GM12865 (cell line): ENCODE data around the gene TPSB2.

Experiments used
- DNase-seq: peaks from one replicate; pipeline ENCODE4 v3.0.0; 2010; ENCODE audit warnings: low read depth
- H3K4me3 ChIP-seq: 2 replicates; pipeline ENCODE4 v1.5.1; 2011; ENCODE audit warnings: mild to moderate bottlenecking, low read depth, low read length, control low read depth
- TF ChIP-seq, protein P1 (sequence below): IDR thresholded peaks from 2 replicates; pipeline ENCODE4 v1.5.1; 2011; ENCODE audit warnings: low read length, control low read depth, low read depth, inconsistent platforms; ENCODE audit not compliant: insufficient read depth; ENCODE audit errors: missing control alignments

The TPSB2 gene

DNA sequence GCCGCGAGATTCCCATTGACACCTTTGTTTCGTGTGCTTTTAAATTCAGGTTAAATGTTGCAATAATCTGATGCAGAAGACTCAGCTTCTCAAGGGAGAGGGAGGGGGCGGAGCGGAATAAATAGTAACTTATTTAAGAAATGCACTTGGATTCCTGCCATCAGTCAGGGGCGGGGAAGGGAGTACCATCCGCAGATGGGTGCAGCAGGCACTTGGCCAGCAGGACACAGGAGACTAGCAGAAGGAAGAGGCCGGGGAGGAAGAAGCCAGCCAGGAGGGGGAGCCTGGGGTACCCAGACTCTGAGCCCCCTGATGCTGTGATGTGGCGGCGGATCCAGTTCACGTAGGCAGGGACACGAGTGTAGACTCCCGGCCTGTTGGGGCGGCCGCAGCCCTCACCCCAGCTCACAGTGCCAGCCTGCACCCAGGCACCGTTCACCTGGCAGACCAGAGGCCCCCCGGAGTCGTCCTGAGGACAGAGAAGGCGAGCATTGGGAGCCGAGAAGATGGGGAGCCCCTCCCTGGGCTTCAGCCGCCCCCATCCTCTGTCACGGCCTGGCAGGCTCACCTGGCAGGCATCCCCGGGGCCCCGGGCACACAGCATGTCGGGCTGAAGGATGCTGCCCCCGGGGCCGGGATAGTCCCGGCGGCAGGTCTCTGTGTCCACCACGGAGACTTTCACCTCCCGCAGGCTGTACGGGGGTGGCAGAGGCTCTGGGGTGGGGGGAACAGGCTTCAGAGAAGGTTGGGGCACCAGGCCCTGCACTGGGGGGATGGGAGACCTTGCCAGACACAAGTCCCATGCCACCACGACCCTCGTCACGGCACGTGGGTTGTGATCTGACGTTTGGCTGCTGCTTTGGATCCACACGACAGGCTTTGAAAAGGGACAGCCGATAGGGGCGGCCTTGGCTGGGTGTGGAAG, 8.1 kb downstream of the TPSB2 start:
- TF ChIP-seq, protein P1, sequence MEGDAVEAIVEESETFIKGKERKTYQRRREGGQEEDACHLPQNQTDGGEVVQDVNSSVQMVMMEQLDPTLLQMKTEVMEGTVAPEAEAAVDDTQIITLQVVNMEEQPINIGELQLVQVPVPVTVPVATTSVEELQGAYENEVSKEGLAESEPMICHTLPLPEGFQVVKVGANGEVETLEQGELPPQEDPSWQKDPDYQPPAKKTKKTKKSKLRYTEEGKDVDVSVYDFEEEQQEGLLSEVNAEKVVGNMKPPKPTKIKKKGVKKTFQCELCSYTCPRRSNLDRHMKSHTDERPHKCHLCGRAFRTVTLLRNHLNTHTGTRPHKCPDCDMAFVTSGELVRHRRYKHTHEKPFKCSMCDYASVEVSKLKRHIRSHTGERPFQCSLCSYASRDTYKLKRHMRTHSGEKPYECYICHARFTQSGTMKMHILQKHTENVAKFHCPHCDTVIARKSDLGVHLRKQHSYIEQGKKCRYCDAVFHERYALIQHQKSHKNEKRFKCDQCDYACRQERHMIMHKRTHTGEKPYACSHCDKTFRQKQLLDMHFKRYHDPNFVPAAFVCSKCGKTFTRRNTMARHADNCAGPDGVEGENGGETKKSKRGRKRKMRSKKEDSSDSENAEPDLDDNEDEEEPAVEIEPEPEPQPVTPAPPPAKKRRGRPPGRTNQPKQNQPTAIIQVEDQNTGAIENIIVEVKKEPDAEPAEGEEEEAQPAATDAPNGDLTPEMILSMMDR, result no peak
- no peak for DNase-seq
- no peak overlapping the region for H3K4me3 ChIP-seq

DNA sequence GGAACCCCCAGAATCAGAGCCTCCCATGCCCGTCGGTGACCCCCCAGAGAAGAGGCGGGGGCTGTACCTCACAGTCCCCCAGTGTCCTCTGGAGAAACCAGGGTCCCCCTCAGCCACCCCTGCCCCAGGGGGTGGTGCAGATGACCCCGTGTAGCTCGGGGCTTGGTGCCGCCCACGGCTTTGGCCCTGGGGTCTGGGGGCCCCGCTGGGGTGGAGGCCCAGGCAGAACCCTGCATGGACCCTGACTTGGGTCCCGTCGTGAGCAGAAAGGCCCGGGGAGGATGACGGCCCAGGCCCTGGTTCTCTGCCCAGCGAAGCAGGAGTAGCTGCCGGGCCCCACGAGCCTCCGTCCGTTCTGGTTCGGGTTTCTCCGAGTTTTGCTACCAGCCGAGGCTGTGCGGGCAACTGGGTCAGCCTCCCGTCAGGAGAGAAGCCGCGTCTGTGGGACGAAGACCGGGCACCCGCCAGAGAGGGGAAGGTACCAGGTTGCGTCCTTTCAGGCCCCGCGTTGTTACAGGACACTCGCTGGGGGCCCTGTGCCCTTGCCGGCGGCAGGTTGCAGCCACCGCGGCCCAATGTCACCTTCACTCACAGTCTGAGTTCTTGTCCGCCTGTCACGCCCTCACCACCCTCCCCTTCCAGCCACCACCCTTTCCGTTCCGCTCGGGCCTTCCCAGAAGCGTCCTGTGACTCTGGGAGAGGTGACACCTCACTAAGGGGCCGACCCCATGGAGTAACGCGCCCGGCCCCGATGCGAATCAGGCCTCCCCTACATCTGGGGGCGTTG, 8.9 kb downstream of the TPSB2 start:
- no peak overlapping the region for H3K4me3 ChIP-seq
- no peak for DNase-seq
- TF ChIP-seq, protein P1, result no peak

DNA sequence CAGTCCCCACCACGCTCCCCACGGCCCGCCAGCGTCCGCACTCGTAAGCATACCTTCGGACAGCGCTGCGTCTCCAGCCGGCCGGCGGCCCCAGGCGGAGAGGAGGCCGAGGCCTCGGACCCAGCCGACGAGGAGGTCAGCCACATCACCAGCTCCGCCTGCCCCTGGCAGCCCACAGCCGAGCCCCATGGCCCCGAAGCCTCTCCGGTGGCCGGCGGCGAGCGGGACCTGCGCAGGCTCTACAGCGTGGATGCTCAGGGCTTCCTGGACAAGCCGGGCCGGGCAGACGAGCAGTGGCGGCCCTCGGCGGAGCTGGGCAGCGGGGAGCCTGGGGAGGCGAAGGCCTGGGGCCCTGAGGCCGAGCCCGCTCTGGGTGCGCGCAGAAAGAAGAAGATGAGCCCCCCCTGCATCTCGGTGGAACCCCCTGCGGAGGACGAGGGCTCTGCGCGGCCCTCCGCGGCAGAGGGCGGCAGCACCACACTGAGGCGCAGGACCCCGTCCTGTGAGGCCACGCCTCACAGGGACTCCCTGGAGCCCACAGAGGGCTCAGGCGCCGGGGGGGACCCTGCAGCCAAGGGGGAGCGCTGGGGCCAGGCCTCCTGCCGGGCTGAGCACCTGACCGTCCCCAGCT, 9.8 kb downstream of the TPSB2 start:
- H3K4me3 ChIP-seq, result no peak overlapping the region
- no peak for DNase-seq
- TF ChIP-seq, protein P1, result no peak

DNA sequence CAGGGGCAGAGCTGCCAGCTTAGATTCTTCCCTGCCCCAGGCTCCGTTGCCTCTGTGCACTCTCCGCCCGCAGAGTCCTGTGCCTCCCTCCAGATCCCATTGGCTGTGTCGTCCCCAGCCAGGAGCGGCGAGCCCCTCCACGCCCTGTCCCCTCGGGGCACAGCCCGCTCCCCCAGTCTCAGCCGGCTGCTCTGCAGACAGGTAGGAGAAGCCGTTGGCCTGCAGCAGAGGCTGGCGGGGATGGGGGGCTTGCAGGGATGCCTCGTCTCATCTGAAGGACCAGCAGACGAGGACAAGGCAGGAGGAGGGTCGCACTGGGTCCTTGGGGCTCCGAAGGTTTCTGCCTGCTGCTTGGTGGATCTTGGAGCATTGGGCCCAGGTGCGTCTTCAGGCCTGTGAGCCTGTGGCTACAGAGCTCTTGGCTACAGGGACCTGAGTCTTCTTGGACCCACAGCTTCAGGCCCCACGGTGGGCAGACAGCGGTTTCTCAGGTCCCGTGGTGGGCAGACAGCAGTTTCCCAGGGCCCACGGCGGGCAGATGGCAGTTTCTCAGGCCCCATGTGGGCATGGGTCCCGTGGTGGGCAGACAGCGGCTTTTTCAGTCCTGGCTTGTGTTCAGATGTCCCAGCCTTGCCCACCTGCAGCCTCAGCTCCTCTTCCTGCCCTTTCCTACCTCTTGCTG, 10.9 kb downstream of the TPSB2 start:
- DNase-seq, result no peak
- H3K4me3 ChIP-seq, result no peak overlapping the region
- TF ChIP-seq, protein P1, result no peak

DNA sequence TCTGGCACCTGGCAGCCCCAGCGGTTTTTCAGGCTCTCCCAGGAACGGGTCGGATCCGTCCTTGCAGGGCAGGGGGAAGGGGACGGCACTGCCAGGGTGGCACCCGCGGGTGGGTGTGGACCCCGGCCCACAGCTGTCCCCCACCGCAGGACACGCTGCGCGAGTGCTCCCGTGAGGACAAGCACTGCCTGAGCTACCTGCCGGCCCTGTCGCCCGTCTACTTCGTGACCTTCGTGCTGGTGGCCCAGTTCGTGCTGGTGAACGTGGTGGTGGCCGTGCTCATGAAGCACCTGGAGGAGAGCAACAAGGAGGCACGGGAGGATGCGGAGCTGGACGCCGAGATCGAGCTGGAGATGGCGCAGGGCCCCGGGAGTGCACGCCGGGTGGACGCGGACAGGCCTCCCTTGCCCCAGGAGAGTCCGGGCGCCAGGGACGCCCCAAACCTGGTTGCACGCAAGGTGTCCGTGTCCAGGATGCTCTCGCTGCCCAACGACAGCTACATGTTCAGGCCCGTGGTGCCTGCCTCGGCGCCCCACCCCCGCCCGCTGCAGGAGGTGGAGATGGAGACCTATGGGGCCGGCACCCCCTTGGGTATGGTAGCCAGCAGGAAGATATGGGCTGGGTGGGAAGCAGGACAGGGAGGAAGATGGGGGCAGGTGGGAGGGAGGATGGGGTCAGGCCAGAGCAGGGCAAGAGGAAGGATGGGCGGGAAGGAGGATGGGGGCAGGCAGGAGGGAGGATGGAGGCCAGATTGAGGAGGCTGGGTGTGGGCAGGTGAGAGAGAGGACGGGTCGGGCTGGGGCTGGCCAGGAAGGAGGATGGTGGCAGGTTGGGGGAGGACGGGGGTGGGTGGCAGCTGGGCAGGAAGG, 11.7 kb downstream of the TPSB2 start:
- TF ChIP-seq, protein P1, result no peak
- no peak overlapping the region for H3K4me3 ChIP-seq
- no peak for DNase-seq
